Measurements from ENCODE around the gene LAMA1. TPM values are rescaled to one million over a fixed set of nuclear protein-coding genes. Genes with fewer than 3 reads are reported as not detected.

LAMA1 gene
- total and polyA plus RNA-seq, 2 of the 8 experiments (the other 6 are each of a cell fraction or from before 2014, with no cell fraction given) = 30.4 to 48.7 TPM

GRCh38 chr18:7157760-7158159 lies 40.2 kb upstream of the LAMA1 start:
- H4K8ac ChIP-seq (ENCODE audit: extremely low read depth, insufficient read depth, low read length) = no peak overlapping the region
- no peak overlapping the region for H4K91ac ChIP-seq (replicated peaks; ENCODE audit: insufficient read length, low read length)
- no peak overlapping the region for H2BK5ac ChIP-seq (ENCODE audit: low read depth, low read length)
- no peak overlapping the region for H3K9ac ChIP-seq (replicated peaks in 1 of 4; ENCODE audit: extremely low read depth in 1 of 4, low read depth in 3 of 4, low read length in 3 of 4)
- no peak overlapping the region for H2BK120ac ChIP-seq (replicated peaks; ENCODE audit: low read depth, low read length)
- no peak overlapping the region for H2AK5ac ChIP-seq (ENCODE audit: low read depth, low read length)
- no peak overlapping the region for H4K5ac ChIP-seq (ENCODE audit: insufficient read length, low read depth, low read length)
- WGBS, 2 experiments (ENCODE audit: extremely low coverage in 1 of 2, insufficient coverage in 1 of 2, insufficient read length in 1 of 2, insufficient replicate concordance in 2 of 2, low coverage in 1 of 2, low lambda C conversion rate in 2 of 2, missing lambda C conversion rate in 1 of 2) = 83% methylated on average over 3 of the region's 3 CpGs; no CpG with 5 or more reads in 1 of the 2 experiments
- H3K36me3 ChIP-seq (ENCODE audit: control insufficient read depth in 2 of 4, insufficient read depth in 4 of 4, low read length in 3 of 4) = no peaks in the 10 kb centered on the region
- 0 out of 2 replicates have a peak overlapping the region, but pooled peaks have one; percentile 74 for H2AFZ ChIP-seq (ENCODE audit: low read length)
- H3K79me1 ChIP-seq (ENCODE audit: low read depth, low read length) = no peaks in the 10 kb centered on the region
- H3K56ac ChIP-seq (replicated peaks; ENCODE audit: insufficient read length, low read depth, low read length) = no peak overlapping the region
- FAIRE-seq (no peak), DNase-seq (ENCODE audit: low read depth in 1 of 2, low spot score in 2 of 2) (peak in 1 of 2 experiments; percentile 30)
- no peaks in the 10 kb centered on the region for H3K23me2 ChIP-seq (ENCODE audit: low read depth, low read length)
- H2BK12ac ChIP-seq (ENCODE audit: low read depth, low read length) = no peak overlapping the region
- H3K9me3 ChIP-seq (ENCODE audit: insufficient read depth in 2 of 2, low read depth in 1 of 2, low read length in 1 of 2) = no peaks in the 10 kb centered on the region
- CTCF ChIA-PET (ENCODE audit: partially characterized antibody) = interaction anchor here (0.9 to 1.6 kb wide), 5 partner anchors 9 to 238 kb away, joined by 3 to 4 read pairs (median 3); no protein-coding TSS in a partner anchor
- no peak overlapping the region for H2BK15ac ChIP-seq (ENCODE audit: low read length)
- no peak overlapping the region for H2BK20ac ChIP-seq (ENCODE audit: low read length)
- no peak overlapping the region for H3K14ac ChIP-seq (ENCODE audit: insufficient read length)
- H3K4me3 ChIP-seq (ENCODE audit: extremely low read depth in 1 of 4, insufficient read depth in 2 of 4, low read depth in 3 of 4, low read length in 4 of 4) = no peak overlapping the region
- no peak overlapping the region for H3K4me2 ChIP-seq (ENCODE audit: insufficient read depth in 1 of 2, low read depth in 2 of 2, low read length in 2 of 2)
- no peaks in the 10 kb centered on the region for H3K27me3 ChIP-seq (replicated peaks in 1 of 4; ENCODE audit: control insufficient read depth in 3 of 4, extremely low read depth in 1 of 4, insufficient read depth in 3 of 4, low read length in 3 of 4)
- no peaks in the 10 kb centered on the region for H4K20me1 ChIP-seq (replicated peaks in 1 of 2; ENCODE audit: control insufficient read depth in 1 of 2, insufficient read depth in 2 of 2, low read length in 2 of 2)
- no peak overlapping the region for H3K18ac ChIP-seq (ENCODE audit: extremely low read depth, low read length)
- H3K4ac ChIP-seq (replicated peaks; ENCODE audit: insufficient read length, low read depth, low read length) = no peak overlapping the region
- H3K23ac ChIP-seq (ENCODE audit: insufficient read length) = no peak overlapping the region
- H3K79me2 ChIP-seq (ENCODE audit: control insufficient read depth in 1 of 2, insufficient read depth in 2 of 2, low read length in 2 of 2) = no peaks in the 10 kb centered on the region
- H3K4me1 ChIP-seq (replicated peaks in 1 of 4; ENCODE audit: control insufficient read depth in 3 of 4, insufficient read depth in 4 of 4, low read length in 3 of 4) = peaks cover 0 to 2% (median under 1%) of the 10 kb centered on the region in 4 experiments; a peak in 3 of 7 replicates
- no peak overlapping the region for H3K27ac ChIP-seq (ENCODE audit: low read depth, low read length)
- POLR2A ChIA-PET (ENCODE audit: partially characterized antibody) = no interaction called here
- TF ChIP-seq SP4 (IDR thresholded peaks at IDR 0.05; ENCODE audit: low read length) (no peak), USF2 (IDR thresholded peaks at IDR 0.05; ENCODE audit: low read length) (no peak), CHD2 (IDR thresholded peaks at IDR 0.05; ENCODE audit: low read length) (no peak), EP300 (IDR thresholded peaks at IDR 0.05; ENCODE audit: borderline replicate concordance in 1 of 2, low read depth in 2 of 2, low read length in 2 of 2) (no peak), CHD1 (IDR thresholded peaks at IDR 0.05; ENCODE audit: low read depth, low read length) (no peak), KDM1A (IDR thresholded peaks at IDR 0.05; ENCODE audit: borderline replicate concordance, low read length) (no peak), NRF1 (IDR thresholded peaks at IDR 0.05; ENCODE audit: low read depth, low read length) (no peak), CTCF (IDR thresholded peaks at IDR 0.05; ENCODE audit: control extremely low read depth in 1 of 3, insufficient read depth in 1 of 3, low read depth in 1 of 3, low read length in 3 of 3) (no peak), HDAC6 (IDR thresholded peaks at IDR 0.05; ENCODE audit: low read depth, low read length) (no peak), E2F6 (IDR thresholded peaks at IDR 0.05) (no peak)

Measured in H1 (cell line).